HG03342 (cell line): ENCODE results near the gene STAT3.

Experiments
- ATAC-seq: cut with Tn5 transposase; IDR thresholded peaks from one replicate; pipeline ENCODE4 v1.9.1; 2021; ENCODE audit warnings: mild to moderate bottlenecking, moderate library complexity; ENCODE audit not compliant: unreplicated experiment

The STAT3 gene

DNA sequence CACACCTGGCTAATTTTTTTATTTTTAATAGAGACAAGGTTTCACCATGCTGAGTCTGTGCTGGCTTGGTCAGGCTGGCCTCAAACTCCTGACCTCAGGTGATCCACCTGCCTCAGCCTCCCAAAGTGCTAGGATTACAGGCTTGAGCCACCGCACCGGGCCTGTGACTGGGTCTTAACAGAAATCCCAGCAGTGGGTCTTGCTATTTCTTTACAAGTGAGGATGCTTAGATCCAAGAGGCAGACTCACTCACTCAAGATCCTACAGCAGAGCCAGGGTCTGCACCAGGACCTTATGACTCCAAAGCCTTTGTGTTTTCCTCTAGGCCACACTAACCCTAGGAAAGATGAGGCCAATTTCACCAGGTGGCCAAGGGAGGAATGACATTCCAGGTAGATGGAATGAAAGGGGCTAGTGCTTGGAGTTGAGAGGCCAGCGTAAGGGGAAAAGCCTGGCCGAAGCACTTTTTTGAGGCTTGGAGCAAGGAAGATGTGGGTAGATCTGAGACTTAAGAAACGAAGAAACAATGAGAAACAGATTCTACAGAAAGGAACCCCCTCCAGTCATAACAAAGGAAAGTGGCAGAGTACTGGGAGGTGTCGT is 105.7 kb downstream of the STAT3 start:
- ATAC-seq: no peak

DNA sequence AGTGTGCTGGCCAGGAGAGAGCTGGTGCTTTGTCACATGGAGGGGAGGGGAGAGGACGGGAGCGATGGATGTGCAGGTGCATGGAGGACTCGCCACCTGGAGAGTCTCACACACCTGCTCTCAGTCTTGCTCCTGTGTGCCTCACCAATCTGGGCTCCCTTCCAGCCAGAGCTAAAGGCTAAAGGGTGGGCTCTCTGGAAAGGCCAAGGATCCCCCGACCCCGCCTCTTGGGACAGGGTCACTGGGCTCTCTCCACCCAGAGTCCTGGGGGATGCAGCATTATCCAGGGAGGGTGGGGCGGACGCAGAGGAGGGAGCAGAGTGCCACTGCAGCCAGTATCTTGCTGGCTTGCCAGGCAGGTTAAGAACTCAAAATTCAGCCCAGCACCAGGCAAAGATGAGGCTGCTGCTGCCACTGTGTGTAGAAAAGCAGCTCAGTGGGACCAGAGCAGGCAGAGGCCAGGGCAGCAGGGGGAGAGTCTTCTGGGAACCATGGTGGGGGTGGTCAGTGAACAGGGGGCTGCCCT is 106.6 kb downstream of the STAT3 start:
- no peak for ATAC-seq

DNA sequence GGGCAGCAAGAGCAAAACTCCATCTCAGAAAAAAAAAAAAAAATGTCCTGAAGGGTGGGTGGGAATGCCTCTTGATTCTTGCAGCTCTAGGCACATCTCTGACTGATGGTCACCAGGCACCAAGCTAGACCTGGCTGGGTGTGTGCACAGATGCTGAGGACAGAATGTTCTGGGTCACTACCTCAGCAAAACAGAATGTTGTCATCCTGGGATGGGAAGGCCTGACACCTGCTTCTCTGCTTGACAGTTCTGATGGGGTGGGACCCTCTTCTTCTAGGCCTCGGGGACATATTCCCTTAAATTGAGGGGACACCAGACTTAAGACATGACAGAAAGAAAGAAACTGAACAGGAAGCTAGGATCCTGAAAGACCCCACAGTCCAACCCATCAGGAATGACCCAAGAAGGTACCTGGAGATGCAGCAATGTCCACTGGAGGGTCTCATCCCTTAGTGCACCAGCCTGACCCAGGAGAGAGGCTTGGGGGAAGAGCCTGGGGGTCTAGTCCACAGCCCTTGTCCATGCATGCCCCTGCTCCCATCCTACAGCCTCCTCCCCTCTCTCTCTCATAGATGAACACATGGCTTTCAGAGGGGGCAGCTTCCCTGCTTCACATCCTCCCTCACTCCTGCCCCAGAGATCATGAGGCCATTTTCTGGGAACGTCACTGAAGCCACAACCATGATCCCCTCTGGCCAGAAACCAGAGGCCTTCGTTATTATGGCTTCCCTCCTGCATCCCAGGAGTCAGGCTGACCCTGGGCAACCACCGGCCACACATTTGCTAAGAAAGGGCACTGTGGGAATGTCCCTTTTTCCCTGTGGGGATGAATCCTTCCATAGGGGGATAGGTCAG is 108.2 kb downstream of the STAT3 start:
- ATAC-seq: no peak

DNA sequence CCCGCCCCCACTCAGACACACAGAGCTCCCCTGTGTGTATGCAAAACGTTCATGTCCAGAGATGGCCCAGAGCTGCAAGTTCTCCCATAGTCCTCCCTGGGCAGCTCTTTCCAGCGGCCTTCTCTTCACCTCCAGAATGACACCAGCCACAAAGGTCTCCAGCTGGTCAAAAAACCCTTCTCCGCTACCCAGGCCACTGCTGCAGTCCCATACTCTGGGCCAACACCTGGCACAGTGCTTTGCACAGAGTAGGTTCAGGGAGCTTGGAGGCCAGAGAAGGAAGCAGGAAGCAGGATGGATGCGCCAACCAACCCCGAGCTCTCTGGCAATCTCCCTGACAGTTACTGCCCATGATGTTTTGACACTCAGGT is 110.9 kb downstream of the STAT3 start:
- ATAC-seq: no peak

DNA sequence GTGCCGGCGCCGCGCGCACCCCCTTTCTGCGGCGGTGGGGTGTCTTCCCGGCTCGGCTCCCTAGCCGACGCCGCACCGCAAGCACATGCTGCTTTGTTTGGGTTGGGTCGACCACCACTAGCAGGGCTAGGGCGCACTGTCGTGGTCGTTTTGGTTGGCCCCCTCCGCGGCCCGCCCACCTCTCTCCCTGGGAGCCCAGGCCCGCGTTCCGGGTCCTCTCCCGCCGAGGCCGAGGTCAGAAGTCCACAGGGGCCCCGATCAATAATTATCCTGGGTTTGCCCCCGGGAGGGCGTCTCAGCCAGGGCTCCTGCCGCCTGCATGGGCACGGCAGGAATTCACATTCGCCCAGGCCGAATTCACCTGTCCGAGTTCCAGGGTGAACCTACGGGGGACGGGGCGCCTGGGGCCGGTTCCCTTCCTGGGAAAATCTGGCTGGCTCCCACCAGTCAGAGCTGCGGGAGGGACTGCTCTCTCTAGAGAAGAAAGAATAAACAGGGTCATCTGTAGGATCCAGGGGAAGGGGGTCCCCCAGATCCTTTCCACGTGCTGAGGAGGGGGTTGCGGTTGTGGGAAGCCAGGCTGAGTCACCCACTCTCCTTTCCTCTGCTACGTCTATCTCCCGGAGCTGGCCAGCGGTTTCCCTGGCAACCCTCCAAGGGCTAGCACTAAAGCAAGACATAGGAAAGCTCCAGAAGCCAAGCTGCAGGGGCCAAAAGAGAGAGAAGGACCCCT is 111.5 kb downstream of the STAT3 start:
- ATAC-seq: peak; percentile 17

DNA sequence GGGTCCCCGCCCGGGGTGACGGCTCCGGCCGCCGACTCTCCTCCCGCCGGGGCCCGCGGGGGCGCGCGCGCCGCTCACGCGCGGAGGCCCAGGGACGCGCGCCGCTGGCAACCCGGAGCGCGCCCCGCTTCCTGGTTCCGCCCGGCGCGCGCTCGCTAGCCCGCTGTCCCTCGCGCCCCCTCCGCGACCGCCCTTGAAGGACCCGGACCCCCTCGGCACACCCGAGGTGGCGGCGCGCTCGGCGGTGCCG is 112.0 kb downstream of the STAT3 start, which contains the start of gene STAT5B:
Gene STAT5B (minus strand): TSS at position 33 of the 250 bp plus-strand sequence. CDS start 44,264 bp downstream, outside the sequence.
- peak; percentile 57 for ATAC-seq

DNA sequence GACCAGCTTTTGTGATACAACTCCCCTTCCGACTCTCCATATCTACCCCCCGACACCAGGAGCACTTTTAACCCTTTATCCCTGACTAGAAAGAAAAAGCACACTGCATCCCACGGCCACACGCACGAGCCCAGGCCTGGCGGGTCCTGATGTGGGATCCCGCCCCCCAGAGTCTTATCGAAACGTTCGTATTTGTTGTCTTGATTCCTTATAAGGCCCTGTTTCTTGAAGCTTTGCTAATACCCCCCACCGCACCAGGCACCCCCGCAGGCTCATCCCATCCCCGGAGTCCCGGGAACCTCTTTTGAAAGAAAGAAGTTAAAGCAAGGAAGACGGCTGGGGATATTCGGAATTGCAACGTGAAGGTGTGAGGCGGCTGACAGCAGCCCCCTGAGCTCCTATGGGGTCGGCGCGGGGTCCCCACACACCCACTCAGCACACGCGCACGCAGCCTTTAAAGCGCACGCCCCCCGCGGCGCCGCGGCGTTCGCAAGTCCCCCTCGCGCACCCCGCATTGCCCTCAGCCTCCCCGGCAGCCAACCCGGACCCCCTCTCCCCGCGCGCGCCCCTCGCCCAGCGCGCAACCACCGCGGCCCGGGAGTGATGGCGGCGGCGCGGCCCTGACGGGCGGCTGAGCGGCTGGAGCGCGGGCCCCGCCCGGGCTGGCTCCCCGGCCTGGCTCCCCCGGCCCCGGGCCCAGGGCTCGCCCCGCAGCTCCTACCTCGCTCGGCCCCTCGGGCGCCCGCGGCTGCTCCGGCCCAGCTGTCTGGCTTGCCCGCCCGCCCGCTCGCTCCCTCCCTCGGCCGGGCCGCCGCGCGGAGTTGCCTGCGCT is 112.5 kb downstream of the STAT3 start:
- peak; percentile 37 for ATAC-seq

DNA sequence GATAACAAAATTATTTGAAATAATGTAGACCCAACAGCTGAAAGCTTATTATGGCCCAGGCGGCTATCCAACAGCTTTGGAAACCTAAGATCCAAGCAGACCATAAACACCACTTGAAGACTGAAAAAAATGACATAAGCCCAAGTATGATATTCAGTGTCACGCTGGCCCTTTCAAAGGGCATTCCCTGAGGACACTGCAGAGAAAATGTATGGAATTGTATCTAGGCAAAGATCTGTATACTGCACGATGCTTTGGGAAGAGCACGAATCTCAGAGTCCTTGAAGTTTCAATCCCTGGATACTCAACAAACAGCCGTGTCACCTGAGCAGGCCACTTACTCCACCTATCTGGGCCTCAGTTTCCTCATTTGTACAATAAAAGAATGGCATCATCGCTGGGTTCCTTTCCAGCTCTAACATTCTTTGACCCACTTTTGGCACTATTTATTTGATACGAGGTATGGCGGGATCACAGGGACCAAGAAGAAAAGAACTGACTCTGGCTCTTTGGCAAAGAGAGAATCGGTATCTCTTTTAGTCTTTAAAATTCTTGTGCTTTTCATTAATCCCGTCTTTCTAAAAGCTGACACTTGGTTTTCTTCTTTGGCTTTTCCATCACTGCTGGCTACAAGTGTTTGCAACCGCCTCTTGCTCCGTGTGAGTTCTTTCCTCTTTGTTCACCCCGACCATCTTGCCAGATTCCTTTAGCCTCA is 113.3 kb downstream of the STAT3 start:
- ATAC-seq: no peak

DNA sequence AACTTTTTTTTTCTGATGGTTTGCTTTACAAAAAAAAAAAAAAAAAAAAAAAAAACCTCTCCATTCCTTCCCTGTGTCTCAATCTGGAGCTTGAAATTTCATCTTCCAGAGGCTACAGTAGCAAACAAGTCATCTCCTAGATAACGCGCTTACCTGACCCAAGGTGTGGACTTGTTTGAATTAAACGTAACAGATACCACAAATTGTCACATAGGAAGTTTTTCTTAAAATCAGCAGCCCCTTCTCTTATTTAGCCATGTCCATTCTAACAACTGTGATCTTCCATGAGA is 114.0 kb downstream of the STAT3 start:
- no peak for ATAC-seq

DNA sequence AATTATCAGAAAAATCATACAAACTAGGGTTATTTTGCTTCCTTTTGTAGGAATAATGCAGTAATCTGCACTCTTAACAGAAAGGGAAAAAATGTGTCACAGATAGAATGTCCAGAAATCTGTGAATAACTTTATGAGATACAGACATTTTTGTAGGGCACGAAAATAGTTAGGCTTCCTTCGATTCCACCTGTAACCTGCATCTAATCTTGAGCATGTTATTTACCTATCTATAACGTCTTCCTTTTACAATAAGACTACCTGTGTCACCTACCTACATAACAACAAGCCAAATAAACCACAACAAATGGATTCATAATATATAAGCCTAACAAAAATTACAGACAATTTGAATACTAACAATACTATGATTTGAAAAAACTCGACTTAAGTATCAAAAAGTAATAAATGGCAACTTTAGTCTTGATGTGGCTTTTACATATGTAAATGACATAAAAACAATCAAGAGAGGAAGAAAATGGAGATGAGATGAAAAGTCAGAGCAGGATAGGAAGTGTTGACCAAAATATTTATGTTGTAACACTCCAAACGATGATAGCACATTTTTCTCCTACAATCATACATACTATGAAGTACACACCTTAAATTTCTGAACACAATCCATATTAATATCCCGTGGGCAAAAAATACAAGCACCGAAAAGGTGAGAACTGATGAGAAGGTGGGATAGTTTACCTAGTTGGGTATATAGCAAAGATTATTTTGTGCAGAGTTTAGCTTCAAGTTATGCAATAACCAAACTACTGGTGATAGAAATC is 114.6 kb downstream of the STAT3 start:
- ATAC-seq: no peak

DNA sequence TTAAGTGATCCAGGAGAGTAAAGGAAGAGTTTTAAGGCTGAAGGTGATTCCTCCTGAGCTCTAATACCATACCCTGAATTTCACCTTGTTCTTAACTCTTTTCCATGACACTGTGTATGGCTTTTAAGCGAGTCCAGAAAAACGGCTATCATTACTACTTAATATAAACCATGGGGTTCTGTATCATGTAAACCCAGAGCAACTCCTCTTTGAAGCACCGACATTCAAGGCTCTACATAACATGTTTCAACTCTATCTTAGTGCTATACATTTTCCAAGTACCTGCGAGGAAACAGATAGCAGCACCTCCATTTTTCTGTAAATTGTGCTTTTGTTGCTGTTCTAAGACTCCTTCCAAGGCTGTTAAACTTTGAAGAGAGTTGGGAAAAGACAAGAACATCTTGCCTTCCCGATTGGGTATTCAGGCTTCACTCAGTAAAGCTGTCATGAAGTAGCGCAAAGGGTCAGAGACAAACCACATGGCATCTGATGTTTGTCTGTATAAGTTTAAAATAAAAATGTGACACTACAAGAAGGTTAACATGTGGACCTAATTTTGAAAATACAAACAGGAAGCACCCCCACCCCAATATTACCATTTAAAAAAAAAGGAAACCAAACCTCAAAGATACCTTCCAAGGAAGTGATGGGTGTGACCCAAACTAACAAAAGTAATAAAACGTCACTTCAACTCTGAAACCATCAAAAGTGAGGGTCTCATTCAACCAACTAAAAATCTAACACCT is 115.9 kb downstream of the STAT3 start:
- no peak for ATAC-seq

DNA sequence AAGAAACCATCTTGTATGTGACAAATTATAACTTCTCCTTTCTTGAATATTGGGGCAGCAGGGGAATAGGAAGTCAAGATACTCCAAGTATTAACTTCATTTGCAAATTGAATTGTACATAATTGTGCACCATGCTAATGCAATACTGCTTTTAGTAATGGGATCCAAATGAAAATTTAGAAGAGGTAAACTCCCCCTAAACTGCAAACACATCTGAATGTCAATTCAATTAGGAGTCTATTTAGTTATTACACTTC is 116.5 kb downstream of the STAT3 start:
- ATAC-seq: no peak

DNA sequence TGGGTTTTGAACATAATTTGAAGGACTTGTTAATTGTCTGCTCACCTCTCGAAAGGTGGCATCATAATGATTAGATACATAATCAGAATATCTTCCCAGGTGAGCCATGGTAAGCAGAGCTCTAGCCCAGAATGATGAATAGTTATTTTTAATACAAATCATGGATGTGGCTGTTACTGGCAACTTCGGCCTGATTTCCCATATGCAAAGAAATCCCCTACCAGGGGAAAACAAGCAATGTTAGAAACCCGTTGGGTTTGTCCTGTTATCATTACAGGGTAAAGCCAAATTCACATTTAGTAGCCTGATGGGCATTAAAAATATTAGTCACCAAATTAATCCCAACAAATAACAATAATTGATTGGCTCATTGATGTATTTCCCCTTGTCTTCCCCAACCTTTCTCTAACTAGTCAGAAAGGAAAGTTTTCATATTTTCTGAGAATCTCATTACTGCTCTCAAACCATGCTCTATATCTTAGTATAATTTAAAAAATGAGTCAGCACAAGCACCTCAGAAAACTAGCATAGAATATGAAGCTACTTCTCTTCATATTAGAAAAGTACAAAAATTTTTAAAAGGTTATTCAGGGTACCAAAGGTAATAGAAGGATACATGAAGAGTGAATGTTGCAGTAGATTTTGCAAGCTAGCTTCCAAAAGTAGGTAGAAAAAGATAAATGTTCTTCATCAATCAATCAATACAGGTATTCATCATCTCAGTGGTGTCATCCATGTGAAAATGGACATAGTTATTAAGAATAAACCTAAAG is 117.0 kb downstream of the STAT3 start:
- no peak for ATAC-seq

DNA sequence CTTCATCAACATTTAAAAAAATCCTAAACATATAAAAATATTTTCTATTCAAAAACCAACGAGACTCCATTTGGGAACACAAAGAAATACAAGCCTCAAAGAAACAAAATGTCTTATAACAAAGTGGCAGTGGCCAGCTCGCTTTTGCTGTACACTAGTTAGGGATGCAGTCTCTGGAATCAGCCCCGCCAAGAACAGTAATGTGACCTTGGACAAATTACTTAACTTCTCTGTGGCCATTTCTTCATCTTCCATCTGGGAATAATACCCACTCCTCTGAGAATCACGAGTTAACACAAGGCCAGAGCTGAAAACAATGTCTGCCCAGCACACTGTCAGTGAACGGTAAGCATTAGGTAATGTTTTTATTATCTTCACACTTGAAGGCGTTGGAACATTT is 117.6 kb downstream of the STAT3 start:
- no peak for ATAC-seq

DNA sequence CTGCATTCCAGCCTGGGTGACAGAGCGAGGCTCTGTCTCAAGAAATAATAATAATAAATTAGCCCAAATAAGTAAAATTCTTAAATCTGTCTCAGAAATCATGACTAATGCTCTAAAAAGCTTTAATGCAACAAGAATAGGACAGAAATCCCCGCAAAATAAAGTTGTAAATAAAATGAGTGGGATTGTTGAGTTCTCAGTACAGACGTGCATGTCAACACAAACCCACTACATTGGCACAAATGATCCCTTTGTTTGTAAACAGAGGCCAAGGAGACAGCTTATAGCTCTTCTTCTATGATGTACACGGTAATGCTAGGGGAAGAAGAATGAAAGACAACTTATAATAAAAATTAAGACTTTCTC is 118.1 kb downstream of the STAT3 start:
- no peak for ATAC-seq

DNA sequence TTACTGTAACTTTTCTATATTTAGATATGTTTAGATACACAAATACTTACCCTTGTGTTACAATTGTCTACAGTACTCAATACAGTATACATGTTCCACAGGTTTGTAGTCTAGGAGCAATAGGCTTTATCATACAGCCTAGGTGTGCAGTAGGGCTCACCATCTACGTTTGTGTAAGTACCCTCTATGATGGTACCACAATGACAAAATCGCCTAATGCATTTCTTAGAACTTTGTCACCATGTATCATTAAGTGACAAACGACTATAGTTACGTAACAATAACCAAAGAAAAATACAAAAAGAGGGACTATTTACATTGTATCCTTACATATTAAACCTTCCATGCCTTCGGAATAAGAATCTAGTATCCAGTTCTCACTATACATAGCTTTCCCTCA is 120.0 kb downstream of the STAT3 start:
- no peak for ATAC-seq

DNA sequence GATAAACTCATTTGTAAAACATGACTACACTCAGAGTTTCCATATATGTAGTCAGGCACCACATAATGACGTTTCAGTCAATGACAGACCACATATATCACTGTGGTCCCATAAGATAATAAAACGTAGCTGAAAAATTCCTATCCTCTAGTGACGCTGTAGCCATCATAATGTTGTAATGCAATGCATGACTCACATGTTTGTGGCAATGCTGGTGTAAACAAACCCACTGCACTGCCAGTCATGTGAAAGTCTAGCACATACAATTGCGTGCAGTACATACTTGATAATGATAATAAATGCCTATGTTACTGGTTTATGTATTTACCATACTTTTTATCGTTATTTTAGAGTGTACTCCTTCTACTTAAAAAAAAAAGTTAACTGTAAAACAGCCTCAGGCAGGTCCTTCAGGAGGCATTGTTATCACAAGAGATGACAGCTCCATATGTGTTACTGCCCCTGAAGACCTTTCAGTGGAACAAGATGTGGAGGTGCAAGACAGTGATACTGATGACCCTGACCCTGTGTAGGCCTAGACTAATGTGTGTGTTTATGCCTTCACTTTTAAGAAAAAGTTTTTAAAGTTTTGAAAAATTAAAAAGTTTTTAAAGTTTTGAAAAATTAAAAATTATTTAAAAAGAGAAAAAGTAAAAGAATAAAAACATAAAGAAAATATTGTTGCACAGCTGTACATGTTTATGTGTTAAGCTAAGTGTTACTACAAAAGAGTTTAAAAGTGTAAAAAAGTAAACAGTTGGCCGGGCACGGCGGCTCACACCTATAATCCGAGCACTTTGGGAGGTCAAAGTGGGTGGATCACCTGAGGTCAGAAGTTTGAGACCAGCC is 121.1 kb downstream of the STAT3 start:
- ATAC-seq: no peak

DNA sequence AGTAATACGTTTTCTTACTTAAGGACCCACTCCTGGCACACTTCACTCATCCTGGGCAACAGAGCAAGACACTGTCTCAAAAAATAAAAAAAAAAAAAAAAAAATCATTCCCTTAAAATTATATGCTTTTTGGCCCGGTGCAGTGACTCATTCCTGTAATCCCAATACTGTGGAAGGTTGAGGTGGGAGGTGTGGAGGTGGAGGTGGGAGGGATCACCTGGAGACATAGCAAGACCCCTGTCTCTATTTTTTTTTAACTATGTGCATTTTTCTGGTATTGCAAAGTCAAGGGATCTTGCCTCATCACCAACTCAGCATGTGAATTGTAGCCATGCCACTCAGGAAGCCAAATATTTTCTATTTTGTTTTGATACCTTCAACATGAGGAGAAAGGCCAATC is 121.8 kb downstream of the STAT3 start:
- no peak for ATAC-seq
